CD14-positive monocyte (primary cell): Measurements from ENCODE around the gene CA10. TPM values are rescaled to one million over a fixed set of nuclear protein-coding genes. Genes with fewer than 3 reads are reported as not detected.
A peak's percentile ranks its signal among the peaks of the same experiment; 100 is the strongest.

Experiments
- DNase-seq, 3 donors: peaks; one replicate each; pipeline ENCODE4 v3.0.0-alpha.2; 2011 to 2022
- H2AFZ ChIP-seq: 2 replicates; pipeline ENCODE4 v1.6.0; 2012; ENCODE audit warnings: mild to moderate bottlenecking, low read depth, low read length, inconsistent platforms; ENCODE audit not compliant: insufficient read depth, poor library complexity, severe bottlenecking
- H3K27ac ChIP-seq, 2 donors: 1 replicate in 1 of 2; 2 replicates in 1 of 2; pipeline ENCODE4 v1.5.1; 2012 to 2013; ENCODE audit warnings: low read length in 2 of 2, control low read depth in 1 of 2, inconsistent platforms in 1 of 2, low read depth in 1 of 2, mild to moderate bottlenecking in 1 of 2
- H3K27me3 ChIP-seq, 2 donors: one replicate each; pipeline versions ENCODE4 v1.6.0 to v1.6.1; 2011 to 2013; ENCODE audit warnings: low read length in 2 of 2; ENCODE audit not compliant: control insufficient read depth in 2 of 2, insufficient read depth in 2 of 2
- H3K36me3 ChIP-seq, 2 donors: replicated peaks in 1 of 2; 1 replicate in 1 of 2; 2 replicates in 1 of 2; pipeline versions ENCODE4 v1.5.1 to v1.6.1; 2012 to 2013; ENCODE audit warnings: low read length in 2 of 2, control low read depth in 1 of 2, inconsistent platforms in 1 of 2, mild to moderate bottlenecking in 1 of 2; ENCODE audit not compliant: insufficient read depth in 2 of 2, control insufficient read depth in 1 of 2
- H3K4me1 ChIP-seq, 2 donors: 1 replicate in 1 of 2; 2 replicates in 1 of 2; pipeline versions ENCODE4 v1.5.1 to v1.6.1; 2012 to 2013; ENCODE audit warnings: low read length in 2 of 2, control low read depth in 1 of 2, inconsistent platforms in 1 of 2, mild to moderate bottlenecking in 1 of 2, moderate library complexity in 1 of 2; ENCODE audit not compliant: insufficient read depth in 2 of 2, control insufficient read depth in 1 of 2
- H3K4me2 ChIP-seq: replicated peaks from 2 replicates; pipeline ENCODE3; 2012; ENCODE audit warnings: low read length, moderate library complexity, mild to moderate bottlenecking; ENCODE audit not compliant: poor library complexity, severe bottlenecking; ENCODE audit errors: extremely low read depth
- H3K4me3 ChIP-seq, 3 experiments: fragments of 200-600 bp in 1 of 3; sonication (generic) in 1 of 3; replicated peaks in 1 of 3; 1 replicate in 2 of 3; 2 replicates in 1 of 3; pipeline ENCODE4 v1.5.1; 2011 to 2013; ENCODE audit warnings: low read length in 3 of 3, mild to moderate bottlenecking in 3 of 3, control low read depth in 2 of 3, low read depth in 2 of 3, inconsistent platforms in 1 of 3, moderate library complexity in 1 of 3
- H3K79me2 ChIP-seq: 2 replicates; pipeline ENCODE4 v1.6.0; 2012; ENCODE audit warnings: mild to moderate bottlenecking, control low read depth, inconsistent platforms, low read length, moderate library complexity; ENCODE audit not compliant: insufficient read depth
- H3K9ac ChIP-seq: 2 replicates; pipeline ENCODE4 v1.6.0; 2017; ENCODE audit warnings: low read length, mild to moderate bottlenecking; ENCODE audit not compliant: insufficient read depth, poor library complexity, severe bottlenecking
- H3K9me3 ChIP-seq, 2 donors: replicated peaks in 1 of 2; 1 replicate in 1 of 2; 2 replicates in 1 of 2; pipeline versions ENCODE4 v1.5.1 to v1.6.1; 2012 to 2013; ENCODE audit warnings: low read length in 2 of 2, control low read depth in 1 of 2; ENCODE audit not compliant: control insufficient read depth in 1 of 2, insufficient read depth in 1 of 2
- H4K20me1 ChIP-seq: 2 replicates; pipeline ENCODE4 v1.6.0; 2012; ENCODE audit warnings: mild to moderate bottlenecking, low read length, control low read depth, moderate library complexity; ENCODE audit not compliant: insufficient read depth
- H3K27ac Mint-ChIP-seq, 7 donors: one replicate each; pipeline ENCODE4 v1.8.0; 2020; ENCODE audit warnings: mild to moderate bottlenecking in 7 of 7, mixed read lengths in 7 of 7, moderate library complexity in 6 of 7, inconsistent platforms in 2 of 7
- H3K27me3 Mint-ChIP-seq, 3 donors: one replicate each; pipeline ENCODE4 v1.8.0; 2021 to 2022; ENCODE audit warnings: low read depth in 3 of 3, mild to moderate bottlenecking in 3 of 3, mixed read lengths in 3 of 3, moderate library complexity in 3 of 3, inconsistent platforms in 1 of 3
- H3K36me3 Mint-ChIP-seq, 2 donors: one replicate each; pipeline ENCODE4 v1.8.0; 2020; ENCODE audit warnings: mixed read lengths in 2 of 2, inconsistent platforms in 1 of 2, mild to moderate bottlenecking in 1 of 2
- H3K4me1 Mint-ChIP-seq: one replicate; pipeline ENCODE4 v1.8.0; 2020; ENCODE audit warnings: mild to moderate bottlenecking, mixed read lengths
- H3K4me3 Mint-ChIP-seq, 2 donors: one replicate each; pipeline ENCODE4 v1.8.0; 2020; ENCODE audit warnings: mild to moderate bottlenecking in 2 of 2, mixed read lengths in 2 of 2, moderate library complexity in 1 of 2
- H3K9me3 Mint-ChIP-seq, 7 donors: one replicate each; pipeline ENCODE4 v1.8.0; 2020 to 2022; ENCODE audit warnings: mixed read lengths in 7 of 7, mild to moderate bottlenecking in 6 of 7, moderate library complexity in 6 of 7, inconsistent platforms in 2 of 7
- CTCF ChIP-seq: fragments of 200-600 bp; IDR thresholded peaks from one replicate; pipeline ENCODE4 v1.8.0; 2022; ENCODE audit warnings: antibody characterized with exemption, mild to moderate bottlenecking
- WGBS: methylation state at CpG from one replicate; pipeline ENCODE4 v1.1.5; 2013; ENCODE audit warnings: missing lambda C conversion rate; ENCODE audit not compliant: insufficient coverage; 5-methylcytosine and 5-hydroxymethylcytosine counted together
- intact Hi-C, 2 donors: fragments of 100-400 bp; cut with micrococcal nuclease; formaldehyde crosslinking; loops; one replicate each; pipeline versions ENCODE4 v1.15.0 to v1.15.1; 2023
- polyA plus RNA-seq, 3 donors: library from polyadenylated mRNA; depleted of rRNA in 1 of 3; unstranded in 2 of 3; stranded (reverse) in 1 of 3; fragments of 300-500 nt in 2 of 3; fragments of >200 nt in 1 of 3; fragmentation: Illumina TruSeq in 2 of 3; gene quantifications; 1 replicate in 2 of 3; 2 replicates in 1 of 3; pipeline ENCODE4 v1.2.3, GENCODE V29; 2012 to 2021

Gene CA10
- polyA plus RNA-seq, 3 donors = not detected

DNA sequence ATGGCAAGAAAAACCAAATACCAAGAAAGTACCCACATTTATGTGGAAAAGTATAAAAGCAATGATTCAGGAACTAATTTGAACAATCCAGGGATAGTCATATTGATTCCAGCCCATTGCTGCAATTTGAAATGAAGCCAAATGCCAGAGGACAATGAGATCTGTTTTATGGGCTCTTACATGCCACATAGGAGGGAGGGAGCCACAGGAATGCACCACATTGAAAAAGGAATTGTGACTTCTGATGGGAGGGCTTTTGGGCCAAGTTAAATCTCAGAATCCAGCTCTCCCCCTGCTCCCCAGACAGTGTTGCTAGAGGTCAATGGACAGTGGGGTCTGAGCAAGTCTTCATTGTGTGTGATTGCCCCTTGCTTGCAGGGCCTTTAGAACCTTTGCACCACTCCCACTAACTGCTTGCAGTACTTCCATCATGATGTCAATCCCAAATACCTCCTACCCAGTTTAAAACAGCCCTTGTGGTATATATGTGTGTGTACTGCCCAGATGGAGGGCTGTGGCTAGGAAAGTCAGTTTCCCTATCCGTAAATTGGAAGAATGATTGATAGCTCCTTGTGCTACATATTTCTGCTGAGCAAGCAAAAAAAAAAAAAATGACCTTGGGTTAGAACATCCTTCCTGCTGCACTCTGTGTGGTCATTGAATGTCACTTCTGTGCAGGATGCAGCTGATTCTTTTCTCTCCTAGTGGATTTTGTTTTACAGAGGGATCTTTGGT, 491.4 kb downstream of the CA10 start:
- no peaks in the 10 kb centered on the region for H3K36me3 ChIP-seq
- Mint-ChIP-seq H3K9me3 (peaks cover 2 to 20% (median 12%) of the 10 kb centered on the region in 7 donors), H3K36me3 (no peaks in the 10 kb centered on the region), H3K27ac (no peak overlapping the region), H3K4me3 (no peak overlapping the region), H3K27me3 (peaks cover 0 to 5% (median 2%) of the 10 kb centered on the region in 3 donors), H3K4me1 (no peaks in the 10 kb centered on the region)
- no peaks in the 10 kb centered on the region for H4K20me1 ChIP-seq
- H3K79me2 ChIP-seq = no peaks in the 10 kb centered on the region
- intact Hi-C loops = loop anchor here in 1 of 2 donors (1.0 kb wide), 1 partner anchor 11 kb away; no protein-coding TSS in a partner anchor
- DNase-seq = no peak
- no peak for TF ChIP-seq CTCF
- WGBS = 90% methylated on average over 1 of the region's 1 CpG
- no peak overlapping the region for H3K9ac ChIP-seq
- H3K4me2 ChIP-seq = no peak overlapping the region
- H2AFZ ChIP-seq = no peak overlapping the region
- no peaks in the 10 kb centered on the region for H3K27me3 ChIP-seq
- H3K27ac ChIP-seq = no peak overlapping the region
- peaks cover 0 to 13% of the 10 kb centered on the region in 2 donors for H3K9me3 ChIP-seq
- no peak overlapping the region for H3K4me3 ChIP-seq
- no peaks in the 10 kb centered on the region for H3K4me1 ChIP-seq

DNA sequence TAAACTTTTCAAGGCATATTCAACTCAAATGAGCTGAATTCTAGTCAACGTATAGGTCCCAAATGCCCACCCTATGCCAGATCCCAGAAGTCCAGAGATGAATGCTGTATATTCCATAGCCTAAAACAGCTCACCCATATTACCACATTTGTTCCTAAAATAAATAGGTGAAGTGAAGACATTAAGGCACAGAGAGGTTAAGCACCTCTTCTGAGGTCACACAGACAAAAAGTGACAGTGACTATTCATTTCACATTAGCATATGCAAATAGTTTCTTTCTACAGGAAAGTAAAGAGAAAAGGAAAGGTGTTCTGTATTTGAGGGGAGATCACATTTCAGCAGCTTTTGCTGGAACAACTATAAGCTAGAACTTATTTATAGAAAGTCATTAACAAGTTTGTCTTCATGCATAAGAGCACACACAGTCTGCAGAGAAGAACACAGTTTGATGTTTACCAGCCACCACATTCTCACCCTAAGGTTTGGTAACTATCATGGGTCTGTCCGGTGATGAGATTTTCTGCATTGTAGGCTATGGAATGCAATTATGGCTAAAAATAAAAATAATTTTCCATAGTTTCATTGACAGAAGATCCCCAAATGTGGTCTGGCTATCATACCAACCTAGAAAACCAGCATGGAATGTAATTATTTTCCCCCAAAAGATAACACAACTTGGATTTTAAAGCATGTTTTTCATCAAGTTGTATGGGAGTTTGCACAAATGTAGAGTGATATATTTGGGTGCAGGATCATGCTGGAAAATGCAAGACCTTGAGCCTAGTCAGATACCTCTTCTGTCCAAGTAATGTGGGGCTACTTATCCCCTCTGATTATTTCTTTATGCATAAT, 496.1 kb downstream of the CA10 start:
- Mint-ChIP-seq H3K36me3 (no peaks in the 10 kb centered on the region), H3K27ac (no peak overlapping the region), H3K27me3 (peaks cover 0 to 2% (median 0%) of the 10 kb centered on the region in 3 donors), H3K9me3 (peaks cover 0 to 2% (median 0%) of the 10 kb centered on the region in 7 donors), H3K4me3 (peak overlapping the region in 1 of 2 donors; percentile 3), H3K4me1 (no peaks in the 10 kb centered on the region)
- Histone ChIP-seq H3K4me3 (no peak overlapping the region), H2AFZ (no peak overlapping the region), H3K9me3 (no peaks in the 10 kb centered on the region), H3K4me2 (no peak overlapping the region), H3K36me3 (no peaks in the 10 kb centered on the region), H3K9ac (no peak overlapping the region), H3K27ac (no peak overlapping the region), H3K79me2 (no peaks in the 10 kb centered on the region), H3K27me3 (no peaks in the 10 kb centered on the region), H4K20me1 (no peaks in the 10 kb centered on the region), H3K4me1 (no peaks in the 10 kb centered on the region)
- no peak for TF ChIP-seq CTCF
- DNase-seq = no peak
- no CpG with 5 or more reads among the region's 2 CpGs for WGBS
- intact Hi-C loops = no loop called here
